Motor neuron (in vitro differentiated cells): ENCODE measurements around the gene PARN. TPM values are rescaled to one million over a fixed set of nuclear protein-coding genes. Genes with fewer than 3 reads are reported as not detected.

ENCODE experiments used
- ATAC-seq, 8 experiments: fragments of 200-7000 bp; cut with Tn5 transposase; replicated peaks in 6 of 8; 2 replicates each; pipeline ENCODE4 v1.8.0; 2021; ENCODE audit warnings: mild to moderate bottlenecking in 8 of 8, moderate library complexity in 8 of 8
- H3K27ac ChIP-seq, 2 donors: fragments of 250-450 bp; sonication (Bioruptor Pico); 2 replicates each; pipeline ENCODE4 v1.9.0; 2021; ENCODE audit warnings: antibody characterized with exemption in 2 of 2, mild to moderate bottlenecking in 2 of 2, moderate library complexity in 1 of 2
- H3K4me1 ChIP-seq, 2 donors: fragments of 250-450 bp; sonication (Bioruptor Pico); replicated peaks in 1 of 2; 2 replicates each; pipeline ENCODE4 v1.6.1; 2021; ENCODE audit warnings: antibody characterized with exemption in 2 of 2, mild to moderate bottlenecking in 2 of 2, moderate library complexity in 1 of 2
- H3K4me3 ChIP-seq, 5 donors: fragments of 250-450 bp; sonication (Bioruptor Pico); 2 replicates each; pipeline ENCODE4 v1.9.0; 2021; ENCODE audit warnings: antibody characterized with exemption in 5 of 5, mild to moderate bottlenecking in 5 of 5, moderate library complexity in 4 of 5
- WGBS, 10 experiments: fragments of 450-650 bp; shearing (Covaris generic); methylation state at CpG; one replicate each; pipeline ENCODE4 v1.0.0; 2022; 5-methylcytosine and 5-hydroxymethylcytosine counted together
- in situ Hi-C, 9 experiments: fragments of 400-800 bp; cut with MboI; loops; one replicate each; pipeline ENCODE4 v1.15.0; 2021; ENCODE audit warnings: low sequenced_read_pairs in 9 of 9, low pct_unique_long_range_greater_than_20kb in 2 of 9; ENCODE audit not compliant: unreplicated experiment in 9 of 9
- total RNA-seq, 8 experiments: library from RNA; unstranded; fragments of 300-600 nt; gene quantifications; 2 replicates each; pipeline versions ENCODE4 v1.2.3 to v1.2.4, GENCODE V29; 2022

Gene PARN
- total RNA-seq, 8 experiments from 2014 or later = 16.0 to 60.6 (median 27.5) TPM

GRCh38 chr16:14497245-14498082 lies 132.6 kb downstream of the PARN start:
- WGBS, 10 experiments = 43 to 97% (median 82%) methylated on average over 1 to 6 of the region's 7 CpGs; no CpG with 5 or more reads in 2 of the 10 experiments
- in situ Hi-C loops = no loop called here
- Histone ChIP-seq H3K4me3 (no peak overlapping the region), H3K27ac (no peak overlapping the region), H3K4me1 (peaks cover 15 to 26% of the 10 kb centered on the region in 2 donors)
- peak in 1 of 8 experiments; percentile 7 for ATAC-seq

DNA sequence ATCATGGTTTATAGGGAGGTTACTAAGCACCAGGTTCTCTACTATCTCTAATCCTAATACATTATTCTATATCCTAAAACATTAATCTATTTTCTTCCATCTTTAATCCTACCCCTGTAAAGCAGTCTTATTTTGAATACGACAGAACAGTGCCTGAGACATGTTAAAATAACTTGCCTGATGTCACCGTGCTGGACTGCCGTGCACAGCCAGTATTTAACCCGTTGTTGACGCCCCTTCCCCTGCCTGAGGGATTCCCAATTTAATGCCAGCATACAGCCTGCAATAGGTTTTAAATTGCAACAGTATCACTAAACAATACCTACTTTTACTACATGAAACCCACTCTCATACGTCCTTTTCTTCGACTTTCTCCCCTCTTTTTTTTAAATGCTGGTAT lies 133.3 kb downstream of the PARN start:
- peak in 5 of 8 experiments; percentile 5 to 43 (median 37) for ATAC-seq
- no peak overlapping the region for H3K4me3 ChIP-seq
- in situ Hi-C loops = no loop called here
- 20 to 59% (median 38%) methylated on average over 1 to 6 of the region's 7 CpGs; no CpG with 5 or more reads in 2 of the 10 experiments for WGBS, 10 experiments
- H3K27ac ChIP-seq = no peak overlapping the region
- H3K4me1 ChIP-seq = peaks cover 15 to 23% of the 10 kb centered on the region in 2 donors

GRCh38 chr16:14496047-14496770 lies 133.9 kb downstream of the PARN start:
- no peak for ATAC-seq
- WGBS, 10 experiments = 0 to 100% (median 48%) methylated on average over 1 to 6 of the region's 7 CpGs
- no peak overlapping the region for H3K4me3 ChIP-seq
- in situ Hi-C loops = no loop called here
- no peak overlapping the region for H3K27ac ChIP-seq
- peaks cover 15 to 17% of the 10 kb centered on the region in 2 donors for H3K4me1 ChIP-seq

GRCh38 chr16:14495213-14496046 lies 134.6 kb downstream of the PARN start:
- ATAC-seq = no peak
- WGBS, 10 experiments = 92 to 100% (median 100%) methylated on average over 1 to 12 of the region's 18 CpGs; no CpG with 5 or more reads in 1 of the 10 experiments
- in situ Hi-C loops = no loop called here
- Histone ChIP-seq H3K4me1 (peaks cover 15 to 17% of the 10 kb centered on the region in 2 donors), H3K4me3 (no peak overlapping the region), H3K27ac (no peak overlapping the region)

- H3K4me1 ChIP-seq = peaks cover 15 to 17% of the 10 kb centered on the region in 2 donors
- in situ Hi-C loops = no loop called here
- no peak overlapping the region for H3K4me3 ChIP-seq
- peak in 3 of 8 experiments; percentile 56 to 84 (median 80) for ATAC-seq
- H3K27ac ChIP-seq = no peak overlapping the region
- 44 to 100% (median 83%) methylated on average over 2 to 11 of the region's 12 CpGs; no CpG with 5 or more reads in 4 of the 10 experiments for WGBS, 10 experiments
Observed at GRCh38 chr16:14494396-14494966, 135.6 kb downstream of the PARN start.

- in situ Hi-C loops = no loop called here
- Histone ChIP-seq H3K4me3 (no peak overlapping the region), H3K4me1 (peaks cover 15 to 23% of the 10 kb centered on the region in 2 donors), H3K27ac (no peak overlapping the region)
- ATAC-seq = no peak
- WGBS, 10 experiments = 80 to 100% (median 100%) methylated on average over 1 to 4 of the region's 5 CpGs; no CpG with 5 or more reads in 5 of the 10 experiments
Observed at GRCh38 chr16:14493791-14494190, 136.3 kb downstream of the PARN start.

- Histone ChIP-seq H3K4me1 (peaks cover 22 to 30% of the 10 kb centered on the region in 2 donors), H3K4me3 (no peak overlapping the region), H3K27ac (no peak overlapping the region)
- 71 to 100% (median 88%) methylated on average over 1 to 2 of the region's 2 CpGs; no CpG with 5 or more reads in 4 of the 10 experiments for WGBS, 10 experiments
- no peak for ATAC-seq
- in situ Hi-C loops = no loop called here
Observed at GRCh38 chr16:14492614-14493013, 137.4 kb downstream of the PARN start.

- no peak overlapping the region for H3K4me3 ChIP-seq
- 80 to 94% (median 87%) methylated on average over 1 to 11 of the region's 11 CpGs; no CpG with 5 or more reads in 2 of the 10 experiments for WGBS, 10 experiments
- H3K27ac ChIP-seq = no peak overlapping the region
- peaks cover 23 to 29% of the 10 kb centered on the region in 2 donors for H3K4me1 ChIP-seq
- ATAC-seq = peak in 1 of 8 experiments; percentile 6
- in situ Hi-C loops = no loop called here
Observed at GRCh38 chr16:14491861-14492529, 138.1 kb downstream of the PARN start.

- ATAC-seq = no peak
- no peak overlapping the region for H3K4me3 ChIP-seq
- peaks cover 12 to 24% of the 10 kb centered on the region in 2 donors for H3K4me1 ChIP-seq
- in situ Hi-C loops = no loop called here
- WGBS, 10 experiments = 50 to 100% (median 87%) methylated on average over 1 to 3 of the region's 4 CpGs; no CpG with 5 or more reads in 2 of the 10 experiments
- no peak overlapping the region for H3K27ac ChIP-seq
Observed at GRCh38 chr16:14490235-14490634, 139.8 kb downstream of the PARN start.

- ATAC-seq = peak in 5 of 8 experiments; percentile 12 to 70 (median 44)
- H3K4me1 ChIP-seq = peaks cover 12 to 24% of the 10 kb centered on the region in 2 donors
- H3K4me3 ChIP-seq = no peak overlapping the region
- WGBS, 10 experiments = 10 to 86% (median 47%) methylated on average over 1 to 4 of the region's 4 CpGs; no CpG with 5 or more reads in 1 of the 10 experiments
- no peak overlapping the region for H3K27ac ChIP-seq
- in situ Hi-C loops = no loop called here
Observed at GRCh38 chr16:14489460-14489859, 140.6 kb downstream of the PARN start.

- 0 to 28% (median 3%) methylated on average over 1 to 3 of the region's 3 CpGs for WGBS, 10 experiments
- in situ Hi-C loops = no loop called here
- peak overlapping the region in 4 of 5 donors; percentile 16 to 27 (median 22) for H3K4me3 ChIP-seq
- peaks cover 12 to 24% of the 10 kb centered on the region in 2 donors for H3K4me1 ChIP-seq
- ATAC-seq = peak in 1 of 8 experiments; percentile 5
- H3K27ac ChIP-seq = no peak overlapping the region
Observed at GRCh38 chr16:14487579-14487978, 142.5 kb downstream of the PARN start.
